Activated CD4-positive, alpha-beta T cell treated with anti-CD3 and anti-CD28 coated beads, Interleukin-2, amount 50 U/mL, for 48 hours (primary cell): ENCODE measurements around the gene ERBB4.

Experiments
- DNase-seq, 2 experiments: peaks; one replicate each; pipeline ENCODE4 v3.0.0-alpha.2; 2020

ERBB4 gene

DNA sequence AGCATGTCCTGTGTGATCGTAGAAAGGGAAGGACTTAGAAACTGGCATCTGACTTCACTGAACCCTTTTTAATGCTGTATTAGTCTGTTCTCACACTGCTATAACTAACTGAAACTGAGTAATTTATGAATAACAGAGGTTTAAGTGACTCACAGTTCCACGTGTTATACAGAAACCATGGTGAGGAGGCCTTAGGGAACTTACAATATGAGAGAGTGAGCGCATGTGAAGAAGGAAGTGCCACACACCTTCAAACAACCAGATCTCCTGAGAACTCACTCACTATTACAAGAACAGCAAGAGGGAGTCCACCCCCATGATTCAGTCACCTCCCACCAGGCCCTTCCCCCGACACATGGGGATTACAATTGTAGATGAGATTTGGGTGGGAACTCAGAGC lies 1170.9 kb downstream of the ERBB4 start:
- DNase-seq = no peak

DNA sequence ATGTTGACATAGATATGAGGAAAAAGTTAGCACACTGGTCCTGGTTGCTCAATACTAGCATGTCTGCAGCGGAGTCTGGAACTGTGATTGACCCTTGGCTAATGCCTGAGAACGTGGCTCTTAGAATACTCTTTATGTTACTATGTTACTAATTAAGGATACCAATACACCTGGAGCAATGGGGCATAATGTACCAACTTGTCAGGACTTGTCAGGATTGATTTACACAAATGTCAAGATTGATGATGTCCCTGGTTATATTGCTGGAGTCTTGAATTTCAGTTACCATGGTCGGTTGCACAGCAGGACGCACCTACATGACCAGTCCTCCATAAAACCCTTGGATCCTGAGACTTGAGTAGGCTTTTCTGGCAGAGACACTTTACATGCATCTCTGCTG lies 1171.3 kb downstream of the ERBB4 start:
- no peak for DNase-seq

DNA sequence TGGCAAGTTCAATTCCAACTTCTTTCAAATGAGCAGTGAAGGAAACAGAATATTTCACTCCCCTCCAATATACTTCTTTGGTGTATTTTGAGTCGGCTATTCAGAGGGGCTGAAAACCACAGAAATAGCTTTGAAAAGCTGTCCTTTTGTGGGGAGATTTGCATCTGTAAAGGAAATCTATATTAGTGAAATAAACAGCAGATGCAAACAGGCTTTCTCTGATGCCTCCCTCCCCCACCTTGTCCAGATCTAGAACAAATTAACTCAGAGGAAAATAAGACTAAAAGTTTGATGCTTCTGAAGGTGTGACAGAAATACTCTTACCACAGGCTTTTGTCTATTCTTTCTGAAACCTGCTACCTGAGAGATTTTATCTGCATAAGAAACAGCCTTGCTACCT lies 1173.7 kb downstream of the ERBB4 start:
- no peak for DNase-seq

DNA sequence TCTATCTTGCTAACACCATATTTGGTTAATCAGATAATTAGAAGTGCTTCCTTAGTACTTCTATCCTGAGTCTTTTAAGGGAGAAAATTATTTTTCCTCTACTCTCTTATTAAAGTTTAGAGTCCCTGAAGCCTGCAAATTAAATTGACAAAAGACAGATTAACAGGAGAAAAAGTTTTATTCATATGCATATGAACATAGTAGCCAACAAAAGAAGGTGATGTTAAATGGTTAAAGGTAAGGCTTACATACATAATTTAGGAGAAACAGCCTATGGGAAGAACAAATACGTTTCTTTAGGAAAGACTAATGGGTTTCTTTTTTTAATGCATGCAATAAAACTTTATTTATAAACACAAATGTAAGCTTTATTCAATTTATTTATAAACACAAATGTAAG lies 1177.2 kb downstream of the ERBB4 start:
- no peak for DNase-seq

DNA sequence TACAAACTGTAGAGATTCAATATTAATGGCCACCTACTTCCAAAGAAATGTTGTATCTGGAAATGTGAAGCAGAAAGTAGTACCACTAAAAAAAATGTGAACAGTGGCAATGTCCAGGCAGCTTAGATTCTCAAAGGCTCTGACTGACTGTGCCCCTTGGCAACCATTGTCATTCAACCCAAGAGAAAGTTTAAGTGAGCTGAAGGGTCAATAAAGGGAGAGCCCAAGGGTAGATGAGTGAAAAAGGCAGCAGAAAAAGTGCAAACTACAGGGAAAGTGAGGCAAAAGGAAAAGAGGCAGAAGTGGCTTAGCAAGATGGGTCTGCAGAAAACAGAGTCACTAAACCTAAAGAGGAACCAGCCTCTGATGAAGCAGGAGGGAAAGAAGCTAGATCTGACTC lies 1179.3 kb downstream of the ERBB4 start:
- no peak for DNase-seq

DNA sequence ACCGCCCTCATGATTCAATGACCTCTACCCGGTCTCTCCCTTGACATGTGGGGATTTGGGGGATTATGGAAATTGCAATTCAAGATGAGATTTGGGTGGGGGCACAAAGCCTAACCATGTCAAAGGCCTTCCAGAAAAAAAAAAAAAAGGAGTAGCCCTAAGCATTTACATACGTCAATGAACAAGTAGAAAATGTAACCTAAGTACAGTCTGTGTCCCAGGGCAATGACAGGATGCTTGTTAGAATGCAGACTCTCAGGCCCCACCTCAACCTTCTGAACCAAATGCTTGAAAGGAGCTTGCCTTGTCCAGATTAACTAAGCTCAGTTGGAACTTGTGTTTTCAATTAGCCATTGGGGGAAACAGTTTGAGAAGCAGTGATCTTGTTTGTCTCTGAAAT lies 1180.1 kb downstream of the ERBB4 start:
- DNase-seq = no peak

DNA sequence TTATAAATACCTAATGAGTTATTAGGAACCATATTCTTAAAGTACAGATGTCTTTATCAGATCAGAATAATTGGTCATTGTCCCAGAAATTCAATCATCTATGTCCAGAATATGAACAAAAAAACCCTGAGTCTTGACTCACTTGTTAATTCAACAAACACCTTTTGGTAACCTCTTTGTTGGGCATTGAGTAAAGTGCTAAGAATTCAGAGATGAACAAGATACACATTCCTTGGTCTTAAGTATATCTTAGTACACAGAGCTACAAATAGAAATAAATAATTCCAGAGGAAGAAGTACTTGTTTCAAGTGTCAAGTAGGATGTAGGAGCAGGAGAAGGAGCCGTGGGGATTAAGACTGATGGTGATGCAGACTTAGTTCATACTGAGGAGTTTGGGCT lies 1184.1 kb downstream of the ERBB4 start:
- DNase-seq = no peak

DNA sequence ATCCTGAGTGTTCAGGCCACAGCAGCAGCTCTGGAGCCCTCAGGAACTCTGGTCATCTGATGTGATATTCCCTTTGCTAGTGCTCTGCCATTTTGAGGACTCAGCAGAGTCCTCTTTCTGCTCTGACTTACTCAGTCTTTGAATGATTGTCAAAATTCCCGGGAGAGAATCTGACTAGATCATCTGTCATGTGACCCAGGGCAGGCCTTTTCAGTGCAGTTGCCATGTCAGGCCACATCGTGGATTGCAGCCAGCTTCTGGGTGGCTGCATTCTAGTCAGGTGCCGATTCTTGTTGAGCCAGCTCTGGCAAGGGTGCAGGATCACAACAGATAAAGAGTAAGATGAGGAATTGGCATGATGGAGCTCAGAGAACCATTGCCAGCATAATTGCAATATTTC lies 1186.6 kb downstream of the ERBB4 start:
- DNase-seq = no peak

DNA sequence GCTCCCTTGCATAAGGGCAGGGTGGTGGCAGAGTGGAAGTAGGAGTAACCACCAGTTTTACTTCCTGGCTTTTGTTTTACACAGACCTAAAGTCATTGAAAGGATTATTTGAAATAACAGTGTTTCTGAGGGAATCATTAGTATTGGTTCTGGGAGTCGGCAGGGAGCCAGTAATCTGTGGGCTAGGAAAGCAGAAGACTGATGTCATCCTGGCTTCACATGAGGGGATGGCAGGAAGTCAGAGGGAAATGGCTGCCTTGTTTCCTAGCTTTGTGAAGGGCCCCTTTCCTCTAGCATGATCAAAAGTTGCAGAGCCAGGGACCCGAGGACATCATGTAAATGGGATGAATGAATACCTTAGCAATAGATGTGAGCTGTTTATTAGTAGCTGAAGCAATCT lies 1189.6 kb downstream of the ERBB4 start:
- DNase-seq = no peak

DNA sequence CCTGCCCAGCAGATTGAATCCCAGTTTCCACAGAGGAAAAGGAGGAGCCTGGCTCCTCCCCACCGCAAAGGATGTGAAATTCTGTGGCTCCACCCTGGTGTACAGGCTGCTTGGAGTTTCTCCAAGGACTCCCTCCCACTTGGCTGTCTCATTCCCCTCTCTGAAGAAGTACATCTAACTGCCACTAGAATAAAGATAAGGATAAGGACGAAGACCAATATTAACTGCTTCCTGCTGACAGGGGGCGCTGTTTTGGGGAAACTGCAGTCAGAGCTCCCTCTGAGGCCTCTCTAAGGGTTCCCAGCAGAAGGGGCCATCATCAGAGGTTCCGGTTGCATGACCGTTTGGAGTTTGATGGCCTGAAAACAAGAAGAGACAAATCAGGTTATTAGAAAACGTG lies 1191.3 kb downstream of the ERBB4 start:
- no peak for DNase-seq

DNA sequence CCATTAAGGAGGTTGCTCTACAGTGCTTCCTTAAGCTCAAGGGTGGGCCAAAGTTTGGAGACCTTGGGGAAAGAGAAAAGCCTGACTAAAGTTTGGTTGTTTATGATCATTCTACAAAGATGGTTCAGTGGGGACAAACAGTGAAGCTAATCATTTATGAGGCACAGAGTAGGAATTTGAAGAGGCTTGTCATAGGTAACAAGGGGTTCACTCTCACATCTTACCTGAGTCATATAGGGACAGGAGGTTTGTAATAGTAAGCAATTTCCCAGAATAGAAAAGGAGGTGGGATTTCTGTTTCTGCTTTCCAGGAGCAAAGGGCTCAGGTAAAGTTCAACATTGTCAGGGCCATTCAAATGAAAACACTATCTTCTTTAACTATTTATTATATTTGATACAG lies 1194.3 kb downstream of the ERBB4 start:
- no peak for DNase-seq

DNA sequence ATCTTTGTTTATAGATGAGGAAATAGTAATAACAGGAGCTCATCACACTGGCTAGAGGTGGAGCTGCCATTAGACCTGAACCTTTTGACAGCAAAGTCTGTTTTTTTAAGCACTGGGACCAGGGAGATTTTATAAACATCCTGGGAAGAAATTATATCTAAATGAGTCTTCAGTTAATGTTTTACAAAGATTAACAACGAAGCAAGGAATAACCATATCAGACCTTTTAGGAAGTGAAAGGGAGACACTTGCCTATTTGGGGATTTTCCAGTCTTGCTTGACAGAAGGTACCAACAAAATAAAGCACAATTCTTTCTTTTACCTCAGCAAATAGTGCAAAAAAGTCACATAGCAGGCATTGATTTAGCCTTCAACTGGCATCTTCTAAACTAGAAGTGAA lies 1205.2 kb downstream of the ERBB4 start:
- no peak for DNase-seq

DNA sequence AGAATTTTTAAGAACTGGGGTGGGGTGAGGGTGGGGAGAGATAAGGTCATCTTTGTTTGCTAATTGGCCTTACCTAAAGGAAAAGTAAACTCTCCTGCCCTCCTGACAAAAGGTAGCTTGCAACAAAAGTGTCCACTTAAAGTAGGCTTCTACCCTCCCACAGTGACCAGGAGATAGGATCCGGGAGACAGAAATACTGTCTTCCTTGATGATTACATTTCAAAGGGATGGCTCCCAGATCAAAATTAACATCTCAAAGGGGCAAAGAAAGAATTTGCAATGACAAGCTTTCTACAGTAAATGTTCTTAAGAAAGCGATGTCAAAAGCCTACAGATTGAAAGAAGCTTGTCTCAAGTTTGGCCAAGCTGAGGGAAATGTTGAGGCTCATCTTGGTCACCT lies 1206.9 kb downstream of the ERBB4 start:
- no peak for DNase-seq

DNA sequence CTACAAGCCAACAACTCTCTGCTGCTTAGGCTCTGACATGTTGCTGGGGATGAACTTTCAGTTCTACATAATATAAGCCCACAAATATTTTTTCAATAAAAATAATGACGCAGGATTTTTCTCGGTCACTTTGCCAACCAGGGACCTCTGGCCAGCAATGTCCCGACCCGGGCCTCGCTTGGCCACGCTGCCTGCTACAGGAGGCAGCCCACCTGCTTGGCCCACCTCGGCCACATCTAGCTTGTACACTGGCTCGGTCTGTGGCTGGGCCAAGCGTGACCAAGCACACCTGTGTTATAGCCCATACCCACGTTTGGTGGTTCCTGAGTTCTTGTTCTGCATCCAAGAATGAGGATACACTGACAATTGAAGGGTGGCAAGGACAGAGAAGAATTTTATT lies 1208.7 kb downstream of the ERBB4 start:
- DNase-seq = no peak

DNA sequence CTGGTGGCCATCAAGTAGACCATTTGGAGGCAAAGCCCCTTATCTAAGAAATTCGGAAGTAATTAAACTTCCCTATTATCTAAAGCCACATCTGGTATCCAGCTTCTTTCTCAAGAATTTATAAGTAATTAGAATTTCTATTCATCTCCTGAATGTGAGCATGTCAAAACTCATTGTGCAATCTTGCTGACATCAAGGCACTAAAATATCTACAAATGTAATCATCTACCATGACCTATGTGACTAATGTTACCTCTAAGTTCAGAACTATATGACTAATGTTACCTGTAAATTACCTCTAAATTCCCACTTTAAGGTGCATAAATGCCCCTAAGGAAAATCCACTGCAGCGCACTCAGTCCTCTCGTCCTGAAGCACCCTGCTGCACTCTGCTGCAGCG lies 1209.2 kb downstream of the ERBB4 start:
- DNase-seq = no peak

DNA sequence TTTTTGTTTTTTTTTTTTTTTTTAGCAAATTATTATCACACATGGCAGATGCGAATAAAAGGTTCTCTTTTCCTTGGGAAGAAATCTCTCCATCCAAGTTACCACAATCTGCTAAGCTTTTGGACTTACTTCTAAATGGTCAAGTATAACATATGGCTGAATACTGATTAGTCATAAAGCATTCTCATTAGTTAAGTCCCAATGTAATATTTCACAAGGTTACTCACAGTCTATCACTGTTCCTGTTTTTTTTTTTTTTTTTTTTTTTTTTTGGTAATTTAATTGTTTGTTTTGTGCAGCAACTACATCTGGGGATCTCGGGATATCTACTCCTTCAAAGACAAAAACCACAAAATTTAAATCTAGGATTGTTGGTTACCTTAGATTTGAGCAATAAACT lies 1210.5 kb downstream of the ERBB4 start:
- no peak for DNase-seq
